NCI-H1417 (cell line): ENCODE measurements around the gene BCLAF3.
A peak's percentile ranks its signal among the peaks of the same experiment; 100 is the strongest.

Source experiments
- DNase-seq, 3 experiments: peaks; one replicate each; lab custom pipeline; 2025; lab: John Stamatoyannopoulos, UW

Gene BCLAF3

DNA sequence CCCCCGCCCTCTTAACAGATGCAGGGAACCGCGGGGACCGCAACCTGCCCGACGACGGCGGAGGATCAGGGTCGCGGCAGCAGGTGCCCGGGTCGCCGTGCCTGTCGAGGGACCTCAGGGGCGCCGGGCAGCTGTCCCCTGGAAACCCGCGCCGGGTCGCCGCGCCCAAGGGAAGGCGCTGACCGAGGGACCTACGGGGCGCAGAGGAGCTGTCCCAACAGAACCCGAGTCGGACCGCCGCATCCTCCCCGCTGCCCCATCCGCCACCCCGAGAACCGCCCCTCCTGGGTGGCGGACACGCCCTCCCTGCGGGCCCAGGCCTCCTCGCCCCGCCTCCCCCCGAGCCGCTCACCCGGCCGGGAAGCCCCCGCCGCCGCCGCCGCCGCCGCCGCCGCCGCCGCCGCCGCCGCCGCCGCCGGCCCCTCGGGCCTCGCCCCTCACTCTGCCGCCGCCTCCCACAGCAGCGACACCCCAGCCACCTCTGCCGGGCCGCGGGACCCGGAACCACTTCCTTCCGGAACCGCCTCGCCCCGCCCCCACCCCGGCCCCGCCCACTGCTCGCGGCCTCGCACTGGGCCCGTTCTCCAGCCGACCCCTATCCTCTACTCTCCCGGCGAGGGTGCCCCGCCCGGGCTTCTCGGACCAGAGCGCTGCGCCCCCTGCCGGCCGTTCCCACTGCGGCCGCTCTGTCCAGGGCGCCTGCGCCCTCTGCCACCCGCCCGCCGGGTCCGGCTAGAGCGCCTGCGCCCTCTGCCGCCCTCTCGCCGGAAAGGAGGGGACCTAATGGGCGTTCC is at the start of gene BCLAF3:
TSS of gene BCLAF3 (minus strand) at position 506 of the 794 bp plus-strand sequence. CDS start 20,797 bp downstream, outside the sequence.
- peak; percentile 89 to 95 (median 94) for DNase-seq

DNA sequence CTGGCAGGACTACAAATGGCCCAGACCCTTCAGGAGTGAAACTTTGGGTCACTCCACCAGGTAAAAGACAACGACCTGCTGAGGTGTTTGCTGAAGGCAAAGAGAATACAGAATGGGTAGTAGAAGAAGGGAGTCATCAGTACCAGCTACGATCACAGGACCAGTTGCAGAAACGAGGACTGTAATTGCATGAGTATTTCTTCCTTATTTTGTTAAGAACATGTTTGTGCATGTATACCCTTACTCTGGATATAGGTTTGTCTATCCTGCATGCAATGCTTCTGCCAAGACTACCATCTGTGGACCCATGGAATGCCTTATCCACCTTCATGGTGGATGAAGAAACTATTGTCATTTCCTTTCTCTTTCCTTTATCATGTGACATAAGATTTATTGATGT is 48.1 kb upstream of the BCLAF3 start:
- DNase-seq = no peak

DNA sequence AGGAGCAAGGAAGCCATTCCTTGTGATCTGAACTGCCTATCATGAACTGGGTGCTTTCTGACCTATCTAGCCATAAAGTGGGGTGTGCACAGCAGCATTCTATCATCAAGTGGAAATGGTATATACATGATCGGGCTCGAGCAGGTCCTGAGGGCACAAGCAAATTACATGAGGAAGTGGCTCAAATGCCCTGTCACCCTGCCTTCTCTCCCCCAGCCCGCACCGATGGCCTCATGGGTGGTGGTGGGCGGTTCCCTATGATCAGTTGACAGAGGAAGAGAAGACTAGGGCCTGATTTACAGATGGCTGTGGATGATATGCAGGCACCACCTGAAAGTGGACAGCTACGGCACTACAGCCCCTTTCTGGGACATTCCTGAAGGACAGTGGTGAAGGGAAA is 46.3 kb upstream of the BCLAF3 start:
- no peak for DNase-seq

DNA sequence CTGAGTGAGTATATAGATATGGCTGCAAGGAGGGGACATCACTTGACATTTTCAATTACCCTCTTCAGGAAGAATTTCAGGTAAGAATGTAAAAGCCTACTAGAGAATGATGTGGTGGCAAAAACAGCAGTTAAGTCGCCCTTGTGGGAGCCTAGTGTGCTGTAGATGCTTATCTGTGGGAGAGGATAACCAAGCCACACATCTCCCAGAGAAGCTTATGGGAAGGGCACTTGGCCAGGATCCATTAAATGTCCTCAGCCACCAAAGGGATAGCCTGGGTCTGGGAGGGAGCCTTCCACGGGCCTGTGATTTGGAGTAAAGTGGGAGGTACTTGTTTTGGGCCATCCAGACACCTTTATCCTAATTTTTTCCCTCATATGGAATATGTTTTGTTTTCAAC is 41.3 kb upstream of the BCLAF3 start:
- DNase-seq = no peak

GRCh38 chrX:20029728-20030127 is 38.9 kb upstream of the BCLAF3 start:
- no peak for DNase-seq

GRCh38 chrX:20028588-20028987 is 37.7 kb upstream of the BCLAF3 start:
- DNase-seq = no peak

DNA sequence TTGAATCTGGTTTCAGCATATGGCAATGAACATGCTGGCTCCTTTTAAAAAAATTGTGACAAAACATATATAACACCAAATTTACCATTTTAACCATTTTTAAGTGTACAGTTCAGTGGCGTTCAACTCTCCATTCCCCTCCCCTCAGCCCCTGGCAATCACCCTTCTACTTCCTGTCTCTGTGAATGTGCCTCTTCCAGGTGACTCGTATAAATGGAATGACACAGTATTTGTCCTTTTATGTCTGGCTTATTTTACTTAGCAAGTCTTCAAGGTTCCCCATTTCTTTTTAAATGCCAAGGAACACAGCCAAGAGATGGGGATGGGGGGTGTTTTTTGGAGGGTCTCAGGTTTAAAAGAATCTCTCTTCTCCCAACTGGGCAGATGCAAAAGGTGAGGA is 35.4 kb upstream of the BCLAF3 start:
- no peak for DNase-seq

DNA sequence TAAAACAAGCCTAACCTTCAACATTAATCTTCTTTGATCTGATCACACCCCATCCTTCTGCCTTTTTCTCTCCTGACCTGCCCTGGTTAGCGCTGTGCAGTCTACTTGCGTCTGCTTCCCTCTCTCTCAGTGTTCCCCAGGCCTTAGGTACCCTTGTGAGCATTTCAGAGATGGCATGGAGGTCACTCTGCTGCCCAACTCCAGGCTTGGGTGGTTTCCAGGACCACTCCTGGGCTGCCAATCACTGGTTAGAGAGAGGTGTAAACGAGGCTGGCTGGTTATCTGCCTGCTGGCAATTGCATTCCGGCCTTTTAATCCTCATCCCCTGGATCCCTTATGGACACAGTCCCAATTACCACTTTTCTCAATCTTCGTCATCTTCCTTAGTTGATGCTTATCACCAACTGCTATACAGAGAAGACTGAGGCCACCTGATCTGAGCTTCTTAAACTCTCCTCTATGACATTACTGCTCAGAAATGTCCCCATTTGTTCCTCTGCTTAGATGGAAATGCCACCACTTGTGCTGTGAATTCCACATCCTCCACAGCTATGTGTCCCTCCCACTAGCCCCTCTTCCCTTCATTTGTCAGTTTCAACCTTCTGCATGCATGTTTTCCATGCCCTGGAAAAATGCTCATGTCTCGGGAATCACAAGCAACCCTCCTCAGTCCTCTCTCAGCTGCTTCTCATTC is 29.0 kb upstream of the BCLAF3 start:
- no peak for DNase-seq

DNA sequence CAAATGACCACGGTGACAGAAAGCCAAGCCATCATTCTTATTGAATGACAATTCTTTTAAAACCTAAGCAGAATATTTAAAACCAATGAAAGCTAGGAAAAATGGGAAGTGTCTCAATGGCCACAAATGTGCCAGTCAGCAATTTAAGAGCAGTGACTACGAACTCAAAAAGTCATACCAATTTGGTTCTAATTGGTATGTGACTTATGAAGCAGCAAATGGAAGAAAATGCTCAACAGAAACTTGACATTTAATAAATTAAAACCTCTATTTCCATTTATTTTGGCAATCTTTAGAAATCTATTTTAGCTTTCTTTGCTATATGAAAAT is 25.7 kb upstream of the BCLAF3 start:
- DNase-seq = no peak

DNA sequence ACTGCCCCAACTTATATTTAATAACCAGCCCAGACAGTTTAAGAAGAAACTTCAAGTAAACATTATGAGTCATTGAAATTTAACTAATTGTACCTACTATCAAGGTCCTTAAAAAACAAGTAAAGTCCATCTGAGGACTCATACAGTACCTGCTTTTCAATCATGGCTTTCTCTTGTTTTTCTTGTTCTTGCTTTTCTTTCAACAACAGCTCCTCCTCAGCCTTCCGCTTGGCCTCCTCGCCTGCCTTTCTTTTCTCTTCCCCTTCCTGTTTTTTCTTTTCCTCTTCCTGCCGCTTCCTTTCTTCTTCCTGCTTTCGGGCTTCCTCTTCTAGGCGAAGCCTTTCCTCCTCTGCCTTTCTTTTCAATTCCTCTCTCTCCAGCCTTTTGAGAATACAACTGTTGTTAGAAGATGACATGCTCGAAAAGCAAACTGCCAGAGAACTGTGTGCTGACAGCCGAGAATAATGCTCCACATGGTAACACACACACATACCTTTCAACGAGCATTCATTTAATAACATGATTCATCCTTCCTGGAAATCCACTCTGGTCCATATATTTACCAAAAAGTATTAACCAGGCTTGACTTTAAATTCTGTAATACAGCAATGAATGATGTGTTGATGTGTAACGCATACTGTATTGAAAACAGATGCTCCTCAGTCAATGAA is 25.2 kb upstream of the BCLAF3 start:
- no peak for DNase-seq

- no peak for DNase-seq
These were observed 24.6 kb upstream of the BCLAF3 start for GRCh38 chrX:20015422-20015821.

DNA sequence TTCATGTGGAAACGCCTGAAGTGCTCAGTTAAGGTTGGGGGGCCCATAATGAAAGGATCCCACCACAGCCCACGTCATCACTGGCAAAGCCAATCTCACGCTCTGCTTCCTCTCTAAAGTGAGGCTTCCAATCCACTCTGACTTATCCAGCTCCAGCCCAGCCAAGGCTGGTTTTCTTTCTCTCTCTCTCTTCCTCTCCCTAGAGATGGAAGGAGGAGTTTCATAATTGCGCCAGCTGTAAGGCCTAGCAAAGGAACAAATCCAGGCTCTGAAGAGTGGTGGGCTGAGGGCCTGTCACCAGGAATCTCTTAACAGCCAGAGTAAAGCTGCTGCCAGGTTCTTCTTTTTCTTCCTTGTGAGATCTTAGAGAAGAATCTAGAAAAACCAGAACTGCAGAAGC is 20.7 kb upstream of the BCLAF3 start:
- DNase-seq = no peak

GRCh38 chrX:20007962-20008622 is 17.2 kb upstream of the BCLAF3 start:
- peak in 1 of 3 experiments; percentile 28 for DNase-seq

DNA sequence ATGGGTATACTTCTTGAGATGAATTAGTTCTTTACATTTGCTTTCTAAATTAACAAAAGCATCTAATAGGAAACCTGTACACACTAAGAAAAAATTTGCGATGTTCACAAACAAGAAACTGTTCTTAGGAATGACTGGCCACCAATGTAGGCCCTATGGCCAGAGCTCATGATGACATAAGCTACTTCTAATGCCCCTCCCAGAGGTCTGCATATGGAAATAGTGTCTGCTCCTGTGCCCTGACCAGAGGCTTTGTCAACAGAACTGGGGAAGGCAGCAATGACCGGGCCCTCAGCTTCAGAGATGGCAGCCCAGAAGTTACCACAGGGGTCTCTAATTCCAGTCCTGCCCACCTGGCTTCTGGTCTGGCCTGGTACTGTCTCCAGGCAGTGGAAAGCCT is 15.0 kb upstream of the BCLAF3 start:
- DNase-seq = no peak

DNA sequence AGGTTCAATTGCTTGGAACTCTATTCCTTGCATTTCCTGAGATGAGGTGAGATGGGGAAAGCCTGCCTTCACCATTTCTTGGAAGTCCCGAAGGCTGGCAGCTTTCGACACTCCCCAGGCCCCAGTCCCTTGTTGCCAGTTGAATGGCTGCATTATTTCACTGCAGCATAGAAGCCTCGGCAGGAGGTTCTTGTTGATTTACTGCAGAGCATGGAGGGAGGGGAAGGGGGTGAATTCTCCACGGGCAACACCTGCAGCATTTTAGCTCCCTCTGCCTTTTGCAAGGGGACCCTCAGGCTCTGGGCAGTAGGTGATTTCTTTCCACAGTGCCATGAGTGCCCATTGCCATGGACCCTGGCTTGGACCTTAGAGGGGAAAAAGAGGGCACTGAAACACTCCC is 10.7 kb upstream of the BCLAF3 start:
- DNase-seq = peak in 1 of 3 experiments; percentile 32

DNA sequence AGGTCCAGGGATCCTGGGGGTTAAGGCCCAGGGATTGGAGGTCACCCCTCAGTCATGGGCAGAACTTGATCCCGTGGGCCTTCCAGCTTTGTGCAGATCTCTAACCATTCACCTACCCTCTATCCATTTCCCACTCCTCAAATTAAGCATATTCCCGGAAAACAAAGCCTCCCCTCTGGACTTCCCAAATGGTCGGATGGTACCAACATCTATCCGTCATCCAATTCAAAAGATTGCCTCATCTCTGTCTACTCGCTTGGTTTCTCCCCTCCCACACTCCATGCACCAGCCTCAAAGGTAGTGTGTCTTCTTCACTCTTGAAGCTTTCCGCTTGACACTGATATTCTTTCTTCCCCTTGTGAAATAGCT is 473 bp upstream of the BCLAF3 start:
- no peak for DNase-seq

DNA sequence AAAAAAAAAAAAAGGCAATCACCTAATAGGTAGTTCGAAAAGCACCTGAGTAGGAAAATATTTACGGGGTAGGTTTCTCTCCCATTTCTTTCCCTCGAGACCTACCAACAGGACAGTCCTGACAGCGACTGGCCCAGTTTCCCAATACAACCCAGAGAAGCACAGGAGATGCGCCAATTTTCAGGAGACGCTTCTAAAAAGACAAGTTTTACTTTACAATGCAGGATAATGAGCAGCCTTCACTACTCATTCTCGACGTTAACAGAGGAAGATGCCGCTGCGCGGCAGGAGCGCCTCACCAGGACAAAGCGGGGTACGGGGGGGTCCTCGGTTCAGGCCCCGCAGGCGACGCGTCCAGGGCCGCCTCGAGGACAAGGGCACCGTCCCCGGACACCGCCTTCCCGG is 708 bp downstream of the BCLAF3 start:
- DNase-seq = no peak

DNA sequence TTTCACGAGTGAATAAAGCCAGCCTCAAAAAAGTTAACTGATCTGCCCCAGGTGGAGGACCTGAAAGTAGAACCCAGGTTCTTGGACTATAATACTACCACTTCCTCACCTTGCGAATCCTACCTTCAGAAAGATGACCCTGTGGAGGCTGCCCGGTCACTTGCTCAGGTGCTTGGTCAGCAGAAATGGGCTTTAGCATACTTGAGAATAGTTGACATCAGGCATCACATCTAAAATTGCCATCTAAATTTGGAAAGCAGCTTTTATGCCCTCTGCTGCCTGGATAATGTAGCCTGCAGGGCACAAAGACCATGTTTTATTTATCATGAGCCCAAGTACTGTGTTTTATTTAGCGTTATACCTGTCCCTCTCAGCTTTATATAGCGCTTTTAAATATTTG is 3.0 kb downstream of the BCLAF3 start:
- DNase-seq = no peak

- no peak for DNase-seq
These were observed 4.3 kb downstream of the BCLAF3 start for GRCh38 chrX:19986531-19986930.

DNA sequence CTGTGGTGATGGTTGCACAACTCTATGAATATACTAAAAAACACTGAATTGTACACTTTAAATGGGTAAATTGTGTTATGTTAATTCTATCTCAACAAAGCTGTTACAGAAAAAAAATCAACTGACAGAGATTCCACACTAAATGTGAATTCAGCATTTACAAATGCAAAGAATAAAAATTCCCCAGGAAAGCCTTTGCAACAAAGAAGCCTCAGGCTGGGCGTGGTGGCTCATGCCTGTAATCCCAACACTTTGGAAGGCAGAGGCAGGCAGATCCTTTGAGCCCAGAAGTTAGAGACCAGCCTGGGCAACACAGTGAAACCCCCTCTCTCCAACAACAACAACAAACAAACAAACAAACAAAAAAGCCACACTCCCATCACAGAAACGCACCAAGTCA is 8.9 kb downstream of the BCLAF3 start:
- DNase-seq = no peak

- DNase-seq = no peak
These were observed 15.0 kb downstream of the BCLAF3 start for GRCh38 chrX:19975845-19976244.

GRCh38 chrX:19972984-19973383 is 17.9 kb downstream of the BCLAF3 start:
- DNase-seq = no peak

DNA sequence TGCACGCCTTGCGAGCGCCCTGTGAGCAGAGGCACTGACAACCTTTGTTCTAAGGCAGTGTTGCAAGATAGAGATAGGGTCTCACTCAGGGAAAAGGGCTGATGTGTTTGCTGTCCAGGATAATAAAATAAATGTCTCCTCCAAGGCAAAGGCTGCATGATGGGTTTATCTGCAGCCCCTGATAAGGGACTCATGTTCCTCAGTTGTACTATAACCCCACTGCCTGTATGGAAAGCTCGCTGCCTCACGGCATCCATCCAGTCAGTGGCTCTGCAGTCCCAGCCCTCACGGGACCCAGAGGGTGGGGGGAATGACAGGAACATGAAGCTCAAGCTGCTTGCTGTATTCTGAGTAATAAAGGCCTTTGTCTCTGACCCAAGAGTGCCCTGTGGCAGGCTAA is 22.6 kb downstream of the BCLAF3 start:
- DNase-seq = no peak
